ENCODE results near the gene LZTS2. TPM values are rescaled to one million over a fixed set of nuclear protein-coding genes. Genes with fewer than 3 reads are reported as not detected.

Gene LZTS2
- total RNA-seq, 1 experiment from 2014 or later = 58.3 TPM

- no peak for ATAC-seq
- intact Hi-C loops (cut with micrococcal nuclease) = no loop called here
- Histone ChIP-seq H3K27ac (ENCODE audit: low read length) (no peak overlapping the region), H3K27me3 (ENCODE audit: low read length) (no peaks in the 10 kb centered on the region), H3K9ac (ENCODE audit: low read length) (no peak overlapping the region), H3F3A (ENCODE audit: low read length, unreplicated experiment) (no peaks in the 10 kb centered on the region), H3K4me1 (ENCODE audit: insufficient read depth, low read length) (peaks cover 16% of the 10 kb centered on the region), H3K79me2 (ENCODE audit: low read length) (no peaks in the 10 kb centered on the region), H3K4me3 (ENCODE audit: low read length) (no peak overlapping the region), H2AFZ (ENCODE audit: low read length) (no peak overlapping the region), H3K9me2 (replicated peaks; ENCODE audit: low read length) (no peaks in the 10 kb centered on the region), H3K9me3 (ENCODE audit: low read length) (no peaks in the 10 kb centered on the region), H4K20me1 (ENCODE audit: low read length) (no peaks in the 10 kb centered on the region), H3K4me2 (ENCODE audit: low read length) (no peak overlapping the region), H3K36me3 (ENCODE audit: low read depth, low read length) (no peaks in the 10 kb centered on the region)
- TF ChIP-seq EZH2 (IDR thresholded peaks at IDR 0.05; ENCODE audit: low read length, unreplicated experiment) (no peak), EZH2phosphoT487 (IDR thresholded peaks at IDR 0.05; ENCODE audit: borderline replicate concordance, low read length) (no peak)
- TF ChIP-seq, protein P1, sequence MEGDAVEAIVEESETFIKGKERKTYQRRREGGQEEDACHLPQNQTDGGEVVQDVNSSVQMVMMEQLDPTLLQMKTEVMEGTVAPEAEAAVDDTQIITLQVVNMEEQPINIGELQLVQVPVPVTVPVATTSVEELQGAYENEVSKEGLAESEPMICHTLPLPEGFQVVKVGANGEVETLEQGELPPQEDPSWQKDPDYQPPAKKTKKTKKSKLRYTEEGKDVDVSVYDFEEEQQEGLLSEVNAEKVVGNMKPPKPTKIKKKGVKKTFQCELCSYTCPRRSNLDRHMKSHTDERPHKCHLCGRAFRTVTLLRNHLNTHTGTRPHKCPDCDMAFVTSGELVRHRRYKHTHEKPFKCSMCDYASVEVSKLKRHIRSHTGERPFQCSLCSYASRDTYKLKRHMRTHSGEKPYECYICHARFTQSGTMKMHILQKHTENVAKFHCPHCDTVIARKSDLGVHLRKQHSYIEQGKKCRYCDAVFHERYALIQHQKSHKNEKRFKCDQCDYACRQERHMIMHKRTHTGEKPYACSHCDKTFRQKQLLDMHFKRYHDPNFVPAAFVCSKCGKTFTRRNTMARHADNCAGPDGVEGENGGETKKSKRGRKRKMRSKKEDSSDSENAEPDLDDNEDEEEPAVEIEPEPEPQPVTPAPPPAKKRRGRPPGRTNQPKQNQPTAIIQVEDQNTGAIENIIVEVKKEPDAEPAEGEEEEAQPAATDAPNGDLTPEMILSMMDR (conservative IDR thresholded peaks at IDR 0.05; ENCODE audit: low read depth, low read length) = no peak
- ChIA-PET CTCF (no interaction called here), POLR2A (ENCODE audit: unreplicated experiment) (no interaction called here)
- no TSS peak for BruUV-seq (replicated peaks)
- DNase-seq = no peak
Measured at GRCh38 chr10:101046332-101047238, 47.0 kb downstream of the LZTS2 start.

DNA sequence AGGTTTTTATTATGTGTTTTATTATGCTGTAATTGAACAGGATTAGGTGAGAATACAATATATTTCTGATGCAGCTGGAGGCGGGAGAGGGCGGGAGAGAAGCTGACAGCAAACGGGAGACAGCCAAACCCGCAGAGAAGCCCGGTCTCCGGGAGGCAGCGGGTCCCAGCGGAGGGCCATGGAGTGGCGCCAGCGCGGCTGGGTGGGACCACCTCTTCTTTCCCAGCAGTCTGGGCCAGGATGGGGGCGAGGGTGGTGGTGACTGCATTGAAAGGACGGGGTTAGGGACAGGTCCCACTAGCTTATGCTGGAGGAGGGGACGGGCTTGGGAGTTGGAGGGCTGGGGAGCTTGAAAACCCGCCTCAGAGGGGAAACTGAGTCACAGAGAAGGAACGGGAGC is 47.7 kb downstream of the LZTS2 start:
- Histone ChIP-seq H3K9ac (ENCODE audit: low read length) (no peak overlapping the region), H3K4me1 (ENCODE audit: insufficient read depth, low read length) (peaks cover 20% of the 10 kb centered on the region), H3K27me3 (ENCODE audit: low read length) (no peaks in the 10 kb centered on the region), H3F3A (ENCODE audit: low read length, unreplicated experiment) (no peaks in the 10 kb centered on the region), H4K20me1 (ENCODE audit: low read length) (no peaks in the 10 kb centered on the region), H2AFZ (ENCODE audit: low read length) (no peak overlapping the region), H3K27ac (ENCODE audit: low read length) (no peak overlapping the region), H3K36me3 (ENCODE audit: low read depth, low read length) (no peaks in the 10 kb centered on the region), H3K4me3 (ENCODE audit: low read length) (no peak overlapping the region), H3K9me3 (ENCODE audit: low read length) (no peaks in the 10 kb centered on the region), H3K4me2 (ENCODE audit: low read length) (no peak overlapping the region), H3K79me2 (ENCODE audit: low read length) (no peaks in the 10 kb centered on the region), H3K9me2 (replicated peaks; ENCODE audit: low read length) (no peaks in the 10 kb centered on the region)
- intact Hi-C loops (cut with micrococcal nuclease) = no loop called here
- ChIA-PET POLR2A (ENCODE audit: unreplicated experiment) (no interaction called here), CTCF (no interaction called here)
- TF ChIP-seq EZH2phosphoT487 (IDR thresholded peaks at IDR 0.05; ENCODE audit: borderline replicate concordance, low read length) (no peak), EZH2 (IDR thresholded peaks at IDR 0.05; ENCODE audit: low read length, unreplicated experiment) (no peak)
- TF ChIP-seq, protein P1 (conservative IDR thresholded peaks at IDR 0.05; ENCODE audit: low read depth, low read length) = no peak
- ATAC-seq = no peak
- DNase-seq = no peak
- BruUV-seq (replicated peaks) = no TSS peak

Data from PC-3 (cell line).